Measurements from ENCODE around the gene FAM170B.

DNA sequence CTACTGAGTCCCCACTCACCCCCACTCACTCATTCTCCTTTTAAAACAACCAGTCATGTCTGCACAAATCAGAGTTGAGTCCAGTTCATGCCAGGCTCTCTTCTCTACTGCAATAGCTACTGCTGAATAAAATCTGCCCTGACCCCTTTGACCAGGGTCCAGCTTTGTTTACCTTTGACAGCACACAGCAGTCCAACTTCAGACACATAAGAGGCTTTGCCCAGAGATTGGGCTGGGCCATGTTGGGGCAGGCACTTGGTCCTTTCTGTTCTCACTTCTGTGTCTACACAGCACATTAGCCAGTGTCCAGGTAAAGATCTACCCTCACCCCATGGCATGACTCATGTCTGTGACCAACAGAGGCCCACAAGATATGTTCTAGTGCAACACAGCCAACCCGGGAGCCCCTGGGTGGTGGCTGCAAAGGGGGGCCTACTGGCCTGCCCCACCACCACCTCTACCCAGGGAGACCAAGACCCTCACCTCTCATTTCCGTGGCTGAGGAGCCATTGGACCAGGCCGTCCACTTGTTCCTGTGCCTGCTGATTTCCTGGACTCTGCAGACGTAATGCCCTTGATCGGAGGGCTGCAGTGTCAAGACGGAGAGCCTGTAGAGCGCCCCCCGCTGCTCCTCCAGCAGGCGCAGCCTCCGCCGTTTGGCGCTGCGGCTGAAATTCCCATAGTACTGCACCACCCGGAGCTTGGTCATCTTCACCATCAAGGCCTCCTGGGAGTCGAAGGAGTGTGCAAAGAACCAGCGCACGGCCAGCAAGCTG is 26.5 kb downstream of the FAM170B start:
- TF ChIP-seq CTCF (IDR thresholded peaks at IDR 0.05) = no peak
- TF ChIP-seq, protein P1, sequence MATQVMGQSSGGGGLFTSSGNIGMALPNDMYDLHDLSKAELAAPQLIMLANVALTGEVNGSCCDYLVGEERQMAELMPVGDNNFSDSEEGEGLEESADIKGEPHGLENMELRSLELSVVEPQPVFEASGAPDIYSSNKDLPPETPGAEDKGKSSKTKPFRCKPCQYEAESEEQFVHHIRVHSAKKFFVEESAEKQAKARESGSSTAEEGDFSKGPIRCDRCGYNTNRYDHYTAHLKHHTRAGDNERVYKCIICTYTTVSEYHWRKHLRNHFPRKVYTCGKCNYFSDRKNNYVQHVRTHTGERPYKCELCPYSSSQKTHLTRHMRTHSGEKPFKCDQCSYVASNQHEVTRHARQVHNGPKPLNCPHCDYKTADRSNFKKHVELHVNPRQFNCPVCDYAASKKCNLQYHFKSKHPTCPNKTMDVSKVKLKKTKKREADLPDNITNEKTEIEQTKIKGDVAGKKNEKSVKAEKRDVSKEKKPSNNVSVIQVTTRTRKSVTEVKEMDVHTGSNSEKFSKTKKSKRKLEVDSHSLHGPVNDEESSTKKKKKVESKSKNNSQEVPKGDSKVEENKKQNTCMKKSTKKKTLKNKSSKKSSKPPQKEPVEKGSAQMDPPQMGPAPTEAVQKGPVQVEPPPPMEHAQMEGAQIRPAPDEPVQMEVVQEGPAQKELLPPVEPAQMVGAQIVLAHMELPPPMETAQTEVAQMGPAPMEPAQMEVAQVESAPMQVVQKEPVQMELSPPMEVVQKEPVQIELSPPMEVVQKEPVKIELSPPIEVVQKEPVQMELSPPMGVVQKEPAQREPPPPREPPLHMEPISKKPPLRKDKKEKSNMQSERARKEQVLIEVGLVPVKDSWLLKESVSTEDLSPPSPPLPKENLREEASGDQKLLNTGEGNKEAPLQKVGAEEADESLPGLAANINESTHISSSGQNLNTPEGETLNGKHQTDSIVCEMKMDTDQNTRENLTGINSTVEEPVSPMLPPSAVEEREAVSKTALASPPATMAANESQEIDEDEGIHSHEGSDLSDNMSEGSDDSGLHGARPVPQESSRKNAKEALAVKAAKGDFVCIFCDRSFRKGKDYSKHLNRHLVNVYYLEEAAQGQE (IDR thresholded peaks at IDR 0.05; ENCODE audit: insufficient read depth in 1 of 2, low read depth in 2 of 2, low read length in 1 of 2) = no peak
- no peak for TF ChIP-seq POLR2AphosphoS5 (IDR thresholded peaks at IDR 0.05; ENCODE audit: low read depth, low read length)
- no peak for TF ChIP-seq TCF7L2 (IDR thresholded peaks at IDR 0.05; ENCODE audit: low read depth, low read length)
- no peak for TF ChIP-seq SIN3A (IDR thresholded peaks at IDR 0.05; ENCODE audit: borderline replicate concordance, insufficient read depth, low read depth, low read length)
